Right cardiac atrium (tissue), 5 donors: ENCODE results near the gene KIF1A. TPM values are rescaled to one million over a fixed set of nuclear protein-coding genes. Genes with fewer than 3 reads are reported as not detected.
"Not testable (repeated sequence)": the region's sequence is repeated elsewhere in the genome, so short reads cannot be mapped to it uniquely, and the experiment has no call there.

ENCODE experiments used
- ATAC-seq, 2 donors: fragments of 200-7000 bp; cut with Tn5 transposase; one replicate each; pipeline versions ENCODE4 v1.8.0 to v1.9.1; 2020; ENCODE audit warnings: moderate library complexity in 2 of 2, mild to moderate bottlenecking in 1 of 2
- DNase-seq, 3 donors: peaks; one replicate each; pipeline ENCODE4 v3.0.0-alpha.2; 2020
- H3K27ac ChIP-seq: one replicate; pipeline ENCODE4 v1.5.1; 2013; ENCODE audit warnings: mild to moderate bottlenecking, low read length, control low read depth, moderate library complexity
- H3K27me3 ChIP-seq: one replicate; pipeline ENCODE4 v1.6.1; 2013; ENCODE audit not compliant: control insufficient read depth, insufficient read depth
- H3K4me1 ChIP-seq: one replicate; pipeline ENCODE4 v1.6.1; 2013; ENCODE audit warnings: low read length; ENCODE audit not compliant: control insufficient read depth, insufficient read depth
- H3K4me3 ChIP-seq: one replicate; pipeline ENCODE4 v1.5.1; 2013; ENCODE audit warnings: low read length, control low read depth
- H3K9me3 ChIP-seq: one replicate; pipeline ENCODE4 v1.6.1; 2013; ENCODE audit warnings: low read length; ENCODE audit not compliant: control insufficient read depth
- WGBS: extraction: QIAGEN DNeasy Blood & Tissue Kit; methylation state at CpG from one replicate; pipeline ENCODE4 v1.1.7; 2013; 5-methylcytosine and 5-hydroxymethylcytosine counted together
- intact Hi-C, 4 donors: fragments of 100-400 bp; cut with DNase I; formaldehyde crosslinking; loops; one replicate each; pipeline versions ENCODE4 v1.11.0 to v1.14.0; 2022 to 2023
- polyA plus RNA-seq: library from polyadenylated mRNA; stranded (reverse); fragments of 200-250 nt; gene quantifications from one replicate; pipeline ENCODE4 v1.2.3, GENCODE V29; 2013
- total RNA-seq, 4 donors: library from RNA; stranded (reverse); fragmentation: NEBNext Ultra II Directional; extraction: Animal tissue kit (Norgen Biotek cat#: 25700); gene quantifications; one replicate each; pipeline ENCODE4 v1.2.1, GENCODE V29; 2021
- donor health status: healthy with polysubstance abuse.
- donor health status: DM: no; HTN: yes; CAD: no.
- donor health status: DM: no; HTN: no; CAD: no.
- donor health status: DM: no; HTN: yes; CAD: no; lungs with severe emphysema.
- donor health status: DM: yes; HTN: yes; CAD: no.

Gene KIF1A
- total and polyA plus RNA-seq, 5 donors = 45.3 to 83.0 (median 59.3) TPM

DNA sequence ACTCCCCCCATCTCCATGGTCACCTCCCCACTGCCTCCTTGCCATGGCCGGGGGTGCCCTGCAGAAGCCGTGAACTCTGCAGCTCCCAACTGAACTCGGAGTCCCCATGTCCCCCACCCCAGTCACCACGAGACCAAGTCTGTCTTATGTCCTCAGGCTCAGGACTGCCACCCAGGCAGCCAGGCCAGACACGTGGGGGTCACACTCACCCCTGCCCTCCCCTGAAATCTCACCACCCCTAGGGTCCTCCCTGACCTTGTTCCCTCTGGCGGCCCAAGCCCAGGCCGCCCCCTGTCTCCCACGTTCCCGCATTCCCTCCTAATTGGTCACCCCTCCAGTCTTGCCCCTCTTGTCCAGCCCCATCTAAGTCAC, 117.4 kb downstream of the KIF1A start:
- H3K27me3 ChIP-seq = no peaks in the 10 kb centered on the region
- 80% methylated on average over 9 of the region's 9 CpGs for WGBS
- peak in 2 of 3 donors; percentile 25 to 27 for DNase-seq
- no peaks in the 10 kb centered on the region for H3K4me1 ChIP-seq
- intact Hi-C loops = loop anchor here in 3 of 4 donors (10.0 kb wide), 1 partner anchor 188 kb away; no protein-coding TSS in a partner anchor
- ATAC-seq = no peak
- no peaks in the 10 kb centered on the region for H3K9me3 ChIP-seq
- H3K4me3 ChIP-seq = no peak overlapping the region
- H3K27ac ChIP-seq = no peak overlapping the region

DNA sequence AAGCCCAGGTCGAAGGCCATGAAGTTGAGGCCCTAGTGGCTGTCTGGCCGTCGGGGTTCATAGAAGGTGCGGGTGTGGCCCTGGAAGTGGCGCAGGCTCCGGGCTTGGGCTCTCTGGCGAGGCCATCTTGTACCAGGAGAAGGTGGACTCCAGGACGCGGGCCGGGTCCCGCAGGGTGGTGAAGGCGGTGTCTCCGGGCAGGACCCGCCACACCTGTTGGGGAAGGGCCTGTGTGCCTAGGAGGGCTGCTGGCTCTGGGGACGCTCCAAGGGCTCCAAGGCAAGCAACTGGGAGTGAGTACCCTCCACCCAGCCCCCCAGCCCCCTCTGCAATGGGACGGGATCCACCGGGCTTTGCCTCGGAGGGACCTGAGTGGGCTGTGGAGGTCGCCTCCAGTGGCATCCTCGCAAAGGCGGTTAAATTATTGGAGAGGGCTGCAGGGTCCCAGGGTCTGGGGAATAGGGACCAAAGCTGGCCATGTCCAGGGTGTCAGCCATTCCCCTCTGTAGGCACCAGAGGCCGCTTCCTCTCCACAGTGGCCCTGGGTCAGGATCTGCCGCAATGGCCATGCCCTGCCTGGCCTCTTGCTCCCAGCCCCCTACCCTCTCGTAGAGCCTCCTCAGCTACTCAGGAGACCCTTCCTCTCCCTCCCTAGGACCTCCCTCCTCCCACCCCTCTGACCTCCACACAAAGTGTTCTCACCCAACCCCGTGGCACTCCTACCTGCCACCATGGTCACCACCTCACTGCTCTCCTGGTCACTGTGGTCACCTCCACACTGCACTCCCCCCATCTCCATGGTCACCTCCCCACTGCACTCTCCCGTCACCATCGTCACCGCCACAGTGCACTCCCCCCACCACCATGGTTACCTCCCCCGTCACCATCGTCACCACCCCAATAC, 118.0 kb downstream of the KIF1A start:
- no peak overlapping the region for H3K4me3 ChIP-seq
- no peaks in the 10 kb centered on the region for H3K27me3 ChIP-seq
- no peaks in the 10 kb centered on the region for H3K9me3 ChIP-seq
- DNase-seq (peak in 2 of 3 donors; percentile 30 to 40), ATAC-seq (no peak)
- WGBS = 90% methylated on average over 30 of the region's 30 CpGs
- no peaks in the 10 kb centered on the region for H3K4me1 ChIP-seq
- H3K27ac ChIP-seq = no peak overlapping the region
- intact Hi-C loops = loop anchor here in 3 of 4 donors (10.0 kb wide), 1 partner anchor 187 kb away; no protein-coding TSS in a partner anchor

DNA sequence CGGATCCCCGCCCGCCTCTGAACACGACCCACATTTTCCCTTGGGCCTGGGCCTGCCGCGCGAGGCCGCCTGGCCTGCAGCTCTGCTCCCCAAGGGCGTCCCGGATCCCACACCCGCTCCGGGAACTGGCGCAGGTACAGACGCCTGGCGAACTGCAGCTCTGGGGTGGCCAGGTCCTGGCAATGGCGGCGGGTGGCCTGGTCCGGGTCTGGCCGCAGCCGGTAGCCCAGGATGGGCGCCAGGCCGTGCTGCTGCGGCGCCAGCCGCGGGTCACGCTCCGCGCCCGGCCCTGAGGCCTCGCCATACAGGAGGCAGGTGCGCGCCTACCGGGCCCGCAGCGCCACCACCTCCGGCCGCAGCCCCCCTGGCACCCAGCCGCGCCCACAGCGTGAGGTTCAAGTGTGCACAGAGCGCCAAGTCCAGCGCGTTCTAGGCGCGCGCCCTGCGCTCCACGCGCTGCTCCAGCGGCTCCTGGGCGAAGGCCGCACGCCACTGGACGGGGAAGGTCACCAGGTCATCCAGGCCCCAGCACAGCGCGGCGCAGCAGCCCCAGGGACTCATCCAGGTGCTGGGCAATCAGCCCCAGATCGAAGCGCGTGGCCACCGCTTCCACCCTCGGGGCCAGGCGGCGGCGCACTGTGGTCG, 118.8 kb downstream of the KIF1A start:
- 83% methylated on average over 67 of the region's 67 CpGs for WGBS
- intact Hi-C loops = loop anchor here in 3 of 4 donors (10.0 kb wide), 1 partner anchor 186 kb away; no protein-coding TSS in a partner anchor
- H3K9me3 ChIP-seq = no peaks in the 10 kb centered on the region
- no peak for ATAC-seq
- H3K4me3 ChIP-seq = no peak overlapping the region
- no peaks in the 10 kb centered on the region for H3K27me3 ChIP-seq
- H3K27ac ChIP-seq = no peak overlapping the region
- peak in 2 of 3 donors; percentile 46 to 54 for DNase-seq
- no peaks in the 10 kb centered on the region for H3K4me1 ChIP-seq

DNA sequence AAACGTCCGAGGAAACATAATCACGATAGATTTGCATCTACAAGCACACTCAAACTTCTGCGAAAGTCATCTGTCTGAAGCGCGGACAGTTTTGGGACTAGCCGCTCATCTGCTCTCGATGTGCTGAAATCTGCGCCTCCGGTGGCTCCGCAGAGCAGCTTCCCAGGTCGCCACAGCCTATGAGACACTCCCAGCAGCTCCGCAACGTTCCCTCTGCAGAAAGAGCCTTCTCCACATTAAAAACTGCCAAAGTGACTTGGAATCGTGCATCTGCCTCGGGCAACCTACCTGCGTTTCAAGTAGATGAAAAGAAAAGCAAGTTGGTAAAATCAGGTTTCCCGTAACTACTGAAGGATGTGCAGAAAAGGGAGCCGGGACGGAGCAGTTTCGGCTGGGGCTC, 119.4 kb downstream of the KIF1A start:
- H3K4me3 ChIP-seq, ATAC-seq, H3K27ac ChIP-seq, H3K9me3 ChIP-seq, H3K27me3 ChIP-seq, H3K4me1 ChIP-seq: not testable (repeated sequence)
- 79% methylated on average over 18 of the region's 21 CpGs for WGBS
- intact Hi-C loops = loop anchor here in 3 of 4 donors (10.0 kb wide), 1 partner anchor 186 kb away; no protein-coding TSS in a partner anchor
- peak in 1 of 3 donors; percentile 7 for DNase-seq

DNA sequence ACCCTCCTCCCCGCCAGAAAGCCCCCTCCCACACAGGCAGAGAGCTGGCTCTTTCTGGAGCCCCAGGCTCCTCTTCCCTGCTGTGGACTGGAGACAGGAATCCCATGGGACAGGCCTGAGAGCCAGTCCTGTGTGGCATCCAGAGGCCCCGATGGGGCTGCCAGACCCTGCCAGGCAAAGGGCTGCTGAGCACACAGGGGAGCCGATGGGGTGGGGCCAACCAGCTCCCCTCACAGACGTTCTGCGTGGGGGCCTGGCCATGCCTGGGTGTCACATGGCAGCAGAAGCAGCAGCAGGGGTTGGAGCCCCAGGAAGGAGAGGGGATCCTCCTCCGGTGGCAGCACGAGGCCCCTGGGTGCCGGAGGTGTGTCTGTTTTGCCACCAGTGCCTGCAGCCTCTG, 120.2 kb downstream of the KIF1A start:
- intact Hi-C loops = loop anchor here in 3 of 4 donors (10.0 kb wide), 1 partner anchor 185 kb away; no protein-coding TSS in a partner anchor
- peak in 2 of 3 donors; percentile 16 to 31 for DNase-seq
- H3K9me3 ChIP-seq, ATAC-seq, H3K4me1 ChIP-seq, H3K27me3 ChIP-seq, H3K4me3 ChIP-seq, H3K27ac ChIP-seq: not testable (repeated sequence)
- WGBS = 39% methylated on average over 8 of the region's 8 CpGs

DNA sequence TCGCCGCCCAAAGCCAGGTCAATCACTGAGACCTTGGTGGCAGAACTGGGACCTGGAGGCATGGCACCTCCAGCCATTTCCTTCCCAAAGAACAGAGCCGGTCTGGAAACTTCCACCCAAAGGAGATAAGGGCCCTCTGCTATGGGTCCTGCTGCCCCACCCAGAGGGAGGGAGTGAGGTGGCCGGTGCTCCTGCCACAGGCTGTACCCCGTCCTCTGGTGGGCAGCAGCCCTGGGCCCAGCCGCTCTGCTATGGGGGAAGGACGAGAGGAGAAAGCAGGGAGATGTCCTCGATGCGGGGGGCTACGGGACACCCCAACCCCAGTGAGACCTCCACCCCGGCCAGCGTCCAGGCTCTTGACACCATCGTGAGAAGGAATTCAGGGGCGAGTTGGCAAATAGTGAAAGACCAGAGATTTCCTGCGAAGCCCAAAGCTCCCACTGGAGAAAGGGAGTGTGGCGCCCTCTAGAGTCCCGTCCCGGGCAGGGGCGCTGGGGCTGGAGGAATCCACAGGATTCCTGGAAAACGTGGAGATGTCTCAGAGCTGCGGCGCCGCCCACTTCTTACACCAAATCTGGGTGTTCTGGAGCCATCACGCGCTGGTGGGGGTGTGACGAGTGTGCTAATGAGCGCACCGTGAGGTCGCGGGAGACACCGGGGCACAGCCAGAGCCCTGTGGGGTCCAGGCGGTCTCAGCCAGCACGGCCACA, 121.0 kb downstream of the KIF1A start:
- H3K4me1 ChIP-seq, H3K27me3 ChIP-seq, H3K4me3 ChIP-seq, H3K9me3 ChIP-seq, H3K27ac ChIP-seq, intact Hi-C loops: not testable (repeated sequence)
- WGBS = 61% methylated on average over 8 of the region's 33 CpGs
- DNase-seq = peak in 2 of 3 donors; percentile 6 to 35
- peak in 1 of 2 donors; percentile 23 for ATAC-seq

DNA sequence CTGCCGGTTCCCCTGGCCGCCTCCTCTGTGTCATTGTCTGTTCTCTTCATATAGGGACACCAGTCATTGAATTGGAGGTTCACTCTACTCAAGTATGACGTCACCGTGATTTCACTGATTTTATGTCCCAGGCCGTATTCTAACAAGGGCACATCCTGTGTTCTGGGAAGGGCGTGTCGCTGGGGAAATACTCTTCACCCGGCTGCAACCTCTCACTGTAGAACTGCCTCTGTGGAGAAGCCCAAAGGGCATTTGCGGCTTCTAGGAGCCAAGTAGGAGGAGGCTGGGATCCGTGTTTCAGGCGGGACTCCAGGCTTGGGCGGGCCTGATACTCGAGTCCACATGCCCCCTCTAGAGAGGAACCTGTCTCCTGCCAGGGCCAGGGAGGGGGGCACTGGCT, 123.5 kb downstream of the KIF1A start:
- H3K4me3 ChIP-seq, H3K9me3 ChIP-seq, H3K27ac ChIP-seq, H3K27me3 ChIP-seq, H3K4me1 ChIP-seq, intact Hi-C loops, DNase-seq: not testable (repeated sequence)
- WGBS = 60% methylated on average over 4 of the region's 13 CpGs
- ATAC-seq = peak in 1 of 2 donors; percentile 32

DNA sequence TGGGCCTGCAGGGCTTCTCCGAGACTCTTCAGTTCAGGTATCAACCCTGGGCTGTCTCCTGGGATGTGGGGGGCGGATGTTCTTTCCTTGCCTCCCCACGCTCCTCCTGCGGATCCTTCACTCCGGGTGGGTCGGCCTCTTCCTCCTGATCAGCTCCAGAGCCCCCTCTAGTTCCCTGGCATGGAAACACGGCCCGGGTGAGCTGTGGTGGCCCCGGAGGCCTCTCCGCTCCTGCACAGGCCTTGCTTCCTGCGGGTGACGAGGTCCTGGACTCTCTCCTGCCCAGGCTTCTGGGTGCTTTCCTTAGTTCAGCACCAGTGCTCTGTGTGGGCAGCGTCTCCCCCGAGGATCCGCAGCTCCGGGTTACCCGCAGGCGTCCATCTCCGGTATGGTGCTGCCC, 124.4 kb downstream of the KIF1A start:
- H3K27ac ChIP-seq, DNase-seq, H3K27me3 ChIP-seq, H3K4me3 ChIP-seq, H3K4me1 ChIP-seq, ATAC-seq, intact Hi-C loops, H3K9me3 ChIP-seq: not testable (repeated sequence)
- no CpG with 5 or more reads among the region's 19 CpGs for WGBS

DNA sequence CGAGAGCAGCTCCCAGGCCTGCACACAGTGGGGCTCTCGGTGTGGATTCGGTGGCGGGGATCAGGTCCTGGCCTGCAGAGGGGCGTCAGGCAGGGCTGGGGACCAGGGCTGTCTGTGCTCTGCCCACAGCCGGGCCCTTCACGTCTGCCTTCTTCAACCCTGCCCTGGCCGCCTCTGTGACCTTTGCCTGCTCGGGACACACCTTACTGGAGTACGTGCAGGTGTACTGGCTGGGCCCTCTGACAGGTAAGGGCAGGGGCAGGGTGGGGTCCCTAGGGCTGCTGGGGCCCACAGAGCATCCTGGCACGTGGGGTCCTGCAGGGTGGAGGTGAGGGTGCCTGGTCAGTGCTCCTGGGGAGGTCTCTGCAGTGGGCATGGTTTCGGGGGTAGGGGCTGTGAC, 125.7 kb downstream of the KIF1A start:
- H3K27me3 ChIP-seq, H3K4me3 ChIP-seq, H3K27ac ChIP-seq, DNase-seq, H3K9me3 ChIP-seq, H3K4me1 ChIP-seq, intact Hi-C loops, ATAC-seq: not testable (repeated sequence)
- 100% methylated on average over 1 of the region's 12 CpGs for WGBS

DNA sequence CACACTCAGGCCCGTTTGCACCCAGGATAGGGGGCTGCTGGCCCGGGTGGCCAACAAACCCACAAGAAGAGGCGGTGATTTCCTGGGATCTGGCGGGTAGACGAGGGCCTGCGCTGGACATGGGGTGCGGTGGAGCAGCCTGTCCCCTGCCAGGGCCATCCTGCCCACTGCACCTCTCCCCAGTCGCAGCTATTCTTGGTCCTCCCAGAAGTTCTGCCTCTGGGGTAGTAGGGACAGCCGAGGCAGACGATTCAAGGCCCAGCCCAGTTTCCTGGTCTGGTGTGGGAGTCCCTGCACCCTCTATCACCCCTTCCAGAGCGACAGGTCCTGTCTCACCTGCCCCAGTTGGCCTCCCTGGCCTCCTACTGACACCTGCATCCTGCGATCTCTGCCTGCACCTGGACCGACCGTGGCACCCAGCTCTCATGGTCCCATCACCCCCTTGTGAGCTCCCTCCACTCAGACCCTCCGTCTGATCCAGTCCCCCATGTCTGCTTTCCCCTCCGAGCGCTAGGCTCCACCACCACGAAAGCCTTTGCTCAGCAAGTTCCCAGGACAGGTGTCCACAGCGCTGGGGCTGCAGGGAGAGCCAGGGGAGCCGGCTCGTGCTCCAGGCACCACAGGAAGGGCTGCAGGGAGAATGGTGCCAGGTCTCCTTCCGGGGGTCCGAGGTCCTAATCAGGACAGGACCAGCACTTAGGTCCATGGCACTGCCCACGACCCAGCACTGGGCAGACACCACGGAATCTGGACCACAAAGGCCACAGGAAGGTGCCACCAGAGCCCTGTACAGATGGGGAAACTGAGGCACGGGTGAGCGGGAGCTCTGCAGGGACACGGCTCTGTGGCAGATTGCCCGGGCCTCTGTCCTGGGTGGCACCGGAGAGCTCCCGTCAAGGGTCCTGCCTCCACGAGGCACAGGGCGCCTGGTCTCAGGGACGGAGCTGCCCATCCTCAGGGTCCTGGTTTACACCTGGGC, 127.1 kb downstream of the KIF1A start:
- H3K9me3 ChIP-seq, ATAC-seq, H3K27ac ChIP-seq, intact Hi-C loops, H3K27me3 ChIP-seq, H3K4me1 ChIP-seq, H3K4me3 ChIP-seq: not testable (repeated sequence)
- peak in 1 of 3 donors; percentile 24 for DNase-seq
- 67% methylated on average over 14 of the region's 34 CpGs for WGBS
